ENCODE results near the gene ZNF425.
"Not testable (repeated sequence)": the region's sequence is repeated elsewhere in the genome, so short reads cannot be mapped to it uniquely, and the experiment has no call there.

The ZNF425 gene

DNA sequence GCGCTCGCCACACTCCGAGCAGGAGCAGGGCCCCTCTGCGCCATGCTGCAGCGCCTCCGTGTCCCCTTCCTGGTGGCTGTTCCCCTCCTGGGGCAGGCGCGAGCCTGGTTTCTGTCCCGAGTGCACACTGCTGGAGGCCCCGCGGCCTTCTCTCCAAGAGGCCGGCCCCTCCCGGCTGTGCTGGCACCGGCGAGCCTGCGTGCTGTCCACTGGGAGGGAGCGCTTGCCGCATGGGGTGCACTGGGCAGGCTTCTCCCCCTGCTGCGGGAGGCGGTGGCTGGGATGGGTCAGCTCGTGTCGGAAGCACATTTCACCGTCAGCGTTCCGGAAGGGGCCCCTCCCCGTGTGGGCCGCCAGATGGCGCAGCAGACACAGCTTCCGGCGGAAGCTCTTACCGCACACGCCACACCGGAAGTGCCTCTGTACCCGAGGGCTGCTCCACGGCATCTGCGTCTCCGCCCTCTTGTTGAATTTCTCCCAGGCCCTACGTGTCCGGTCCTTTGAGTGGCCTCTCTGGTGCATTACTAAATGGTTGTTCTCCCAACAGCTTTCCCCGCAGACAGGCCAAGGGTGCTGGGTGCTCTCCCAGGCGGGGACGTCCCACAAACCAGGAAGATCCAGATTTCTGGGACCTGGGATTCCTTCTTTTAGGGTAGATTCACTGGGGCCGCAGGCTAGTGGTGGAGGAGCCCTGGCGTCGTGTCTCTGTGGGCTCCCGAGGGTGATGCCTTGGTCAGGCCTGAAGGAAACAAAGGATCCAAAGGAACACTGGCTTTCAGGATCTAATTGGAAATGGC is 54.3 kb downstream of the ZNF425 start:
- no peak for DNase-seq

GRCh38 chr7:149071182-149071635 is 54.9 kb downstream of the ZNF425 start:
- DNase-seq, result no peak

- DNase-seq, result no peak
These were observed 55.6 kb downstream of the ZNF425 start for GRCh38 chr7:149070372-149071125.

DNA sequence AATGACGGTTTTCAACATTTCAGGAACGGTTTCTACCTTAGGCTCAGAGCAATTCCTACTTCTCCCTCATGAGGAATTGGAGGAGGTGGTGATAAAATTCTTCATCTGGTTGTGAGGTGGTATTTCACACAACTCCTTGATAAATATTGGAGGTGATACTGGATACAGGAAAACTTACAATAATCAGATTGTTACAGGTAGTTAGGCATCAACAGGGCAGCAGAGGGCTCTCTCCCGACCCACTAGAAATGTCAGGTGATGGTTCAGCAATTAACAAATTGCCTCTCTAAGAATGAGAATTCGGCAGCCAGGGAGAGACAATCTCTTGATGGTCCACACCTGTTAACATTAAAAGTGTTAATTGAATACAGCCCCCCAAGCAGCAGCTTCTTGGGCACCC is 58.3 kb downstream of the ZNF425 start:
- no peak for DNase-seq

- DNase-seq, result no peak
These were observed 62.6 kb downstream of the ZNF425 start for GRCh38 chr7:149063476-149063875.

- not testable (repeated sequence) for DNase-seq
These were observed 63.8 kb downstream of the ZNF425 start for GRCh38 chr7:149062217-149062899.

GRCh38 chr7:149060156-149060555 is 66.0 kb downstream of the ZNF425 start:
- DNase-seq, result no peak

GRCh38 chr7:149053885-149054284 is 72.2 kb downstream of the ZNF425 start:
- DNase-seq, result no peak

DNA sequence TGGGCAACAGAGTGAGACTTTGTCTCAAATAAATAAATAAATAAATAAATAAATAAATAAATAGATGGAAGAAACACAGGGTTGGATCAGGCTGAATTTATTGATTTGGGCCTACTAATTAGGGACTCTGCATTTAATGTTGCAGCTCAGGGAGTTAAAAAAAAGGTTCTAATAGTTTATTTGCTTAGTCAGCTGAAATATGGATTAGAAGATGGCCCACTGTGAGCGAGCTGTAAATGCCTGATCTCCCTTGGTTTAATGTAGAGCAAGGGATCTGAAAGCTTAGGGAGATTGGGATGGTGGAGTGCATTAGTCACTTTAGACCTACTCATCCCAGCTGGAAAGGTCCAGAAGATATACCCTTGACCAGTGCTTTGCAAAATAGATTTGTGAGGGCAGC is 72.7 kb downstream of the ZNF425 start:
- DNase-seq, result no peak
